Left renal pelvis (tissue), 4 donors: ENCODE measurements around the gene MBTPS1. TPM values are rescaled to one million over a fixed set of nuclear protein-coding genes. Genes with fewer than 3 reads are reported as not detected.

Experiments used
- DNase-seq, 4 donors: peaks; one replicate each; pipeline ENCODE4 v3.0.0-alpha.2; 2013; ENCODE audit warnings: low read depth in 4 of 4, low spot score in 3 of 4
- polyA plus RNA-seq, 4 donors: library from polyadenylated mRNA; unstranded; fragments of 120-200 nt; gene quantifications; one replicate each; pipeline ENCODE4 v1.2.1, GENCODE V29; 2013; ENCODE audit not compliant: insufficient read length in 4 of 4

Gene MBTPS1
- polyA plus RNA-seq, 4 donors: 111 to 142 (median 112) TPM

GRCh38 chr16:84014570-84015327 lies 102.0 kb downstream of the MBTPS1 start:
- no peak for DNase-seq

GRCh38 chr16:84013787-84014569 lies 102.8 kb downstream of the MBTPS1 start:
- DNase-seq: no peak

GRCh38 chr16:84009282-84009681 lies 107.5 kb downstream of the MBTPS1 start:
- no peak for DNase-seq

GRCh38 chr16:84007965-84008364 lies 108.8 kb downstream of the MBTPS1 start:
- no peak for DNase-seq

- DNase-seq: no peak
Observed at GRCh38 chr16:84007520-84007919, 109.2 kb downstream of the MBTPS1 start.

GRCh38 chr16:84005391-84005790 lies 111.4 kb downstream of the MBTPS1 start:
- no peak for DNase-seq

GRCh38 chr16:84004442-84004841 lies 112.3 kb downstream of the MBTPS1 start:
- DNase-seq: no peak

Other genes with a start within 250 kb of the MBTPS1 start
- gene MLYCD, start 217.8 kb downstream of the MBTPS1 start, polyA plus RNA-seq: 1 to 10 TPM; 2.1 to 5.9 (median 4.1) TPM
- under 1 TPM; 0.34 to 0.73 (median 0.50) TPM for gene OSGIN1, start 163.7 kb downstream of the MBTPS1 start, polyA plus RNA-seq
- 1 to 10 TPM in 3 of 4 donors, under 1 TPM in 1; 0.97 to 4.4 (median 2.8) TPM for gene NECAB2, start 148.7 kb downstream of the MBTPS1 start, polyA plus RNA-seq
- gene SLC38A8, start 74.1 kb downstream of the MBTPS1 start, polyA plus RNA-seq: not detected
- 10 to 100 TPM; 36.6 to 51.1 (median 48.6) TPM for gene HSDL1, start 28.2 kb upstream of the MBTPS1 start, polyA plus RNA-seq
- 1 to 10 TPM in 3 of 4 donors, under 1 TPM in 1; 0.57 to 7.5 (median 4.9) TPM for gene DNAAF1, start 28.4 kb upstream of the MBTPS1 start, polyA plus RNA-seq
- 10 to 100 TPM; 27.7 to 65.0 (median 37.7) TPM for gene TAF1C, start 70.1 kb upstream of the MBTPS1 start, polyA plus RNA-seq
- under 1 TPM in 2 of 4 donors, not detected in 2; 0.16 to 0.25 TPM for gene ADAD2, start 74.2 kb upstream of the MBTPS1 start, polyA plus RNA-seq
- gene KCNG4, start 123.1 kb upstream of the MBTPS1 start, polyA plus RNA-seq: under 1 TPM in 2 of 4 donors, not detected in 2; 0.03 to 0.09 TPM
- gene WFDC1, start 177.9 kb upstream of the MBTPS1 start, polyA plus RNA-seq: 1 to 10 TPM; 2.4 to 5.0 (median 3.7) TPM